Measurements from ENCODE around the gene TUBGCP6.
"Not testable (repeated sequence)": the region's sequence is repeated elsewhere in the genome, so short reads cannot be mapped to it uniquely, and the experiment has no call there.

The TUBGCP6 gene

GRCh38 chr22:50168490-50169180 lies 76.2 kb downstream of the TUBGCP6 start:
- DNase-seq (ENCODE audit: low read depth) = not testable (repeated sequence)

- no peak for DNase-seq (ENCODE audit: low read depth)
Measured at GRCh38 chr22:50167689-50168489, 76.9 kb downstream of the TUBGCP6 start.
